Esophagus squamous epithelium (tissue), 4 donors: Measurements from ENCODE around the gene MYH7B.

Source experiments
- CTCF ChIP-seq, 6 experiments: fragments of 450-650 bp in 4 of 6; fragments of 200-600 bp in 2 of 6; sonication (generic) in 2 of 6; IDR thresholded peaks; one replicate each; pipeline ENCODE4 v1.5.1; 2016 to 2019; ENCODE audit warnings: antibody characterized with exemption in 6 of 6, mild to moderate bottlenecking in 4 of 6, moderate library complexity in 4 of 6
- POLR2A ChIP-seq, 4 donors: fragments of 450-650 bp; IDR thresholded peaks; one replicate each; pipeline ENCODE4 v1.6.1; 2017; ENCODE audit warnings: antibody characterized with exemption in 4 of 4, mild to moderate bottlenecking in 4 of 4, moderate library complexity in 3 of 4

- TF ChIP-seq CTCF (IDR thresholded peaks at IDR 0.05) (no peak), POLR2A (IDR thresholded peaks at IDR 0.05) (no peak)
These were observed 47.0 kb downstream of the MYH7B start for GRCh38 chr20:35002426-35003210.
